AML-193 (cell line): ENCODE results near the gene ZSCAN1.

Source experiments
- DNase-seq, 2 experiments: peaks; one replicate each; lab custom pipeline; 2025; lab: John Stamatoyannopoulos, UW

Gene ZSCAN1

GRCh38 chr19:58040751-58041525, 7.1 kb downstream of the ZSCAN1 start:
- DNase-seq: no peak

- no peak for DNase-seq
These were observed 8.9 kb downstream of the ZSCAN1 start for GRCh38 chr19:58042495-58043340.

- DNase-seq: no peak
These were observed 10.6 kb downstream of the ZSCAN1 start for GRCh38 chr19:58044391-58044790.

GRCh38 chr19:58044886-58045285, 11.1 kb downstream of the ZSCAN1 start:
- no peak for DNase-seq

- DNase-seq: no peak
These were observed 11.7 kb downstream of the ZSCAN1 start for GRCh38 chr19:58045411-58046050.

GRCh38 chr19:58046856-58047255, 13.0 kb downstream of the ZSCAN1 start:
- DNase-seq: no peak

- no peak for DNase-seq
These were observed 13.8 kb downstream of the ZSCAN1 start for GRCh38 chr19:58047672-58048071.

- no peak for DNase-seq
These were observed 18.4 kb downstream of the ZSCAN1 start for GRCh38 chr19:58052256-58052655.

GRCh38 chr19:58053480-58054156, 19.8 kb downstream of the ZSCAN1 start:
- no peak for DNase-seq

GRCh38 chr19:58054901-58055874, 21.4 kb downstream of the ZSCAN1 start:
- no peak for DNase-seq

- no peak for DNase-seq
These were observed 22.4 kb downstream of the ZSCAN1 start for GRCh38 chr19:58056261-58056660.

GRCh38 chr19:58056861-58057260, 23.0 kb downstream of the ZSCAN1 start:
- no peak for DNase-seq

- no peak for DNase-seq
These were observed 24.6 kb downstream of the ZSCAN1 start for GRCh38 chr19:58058467-58058866.

GRCh38 chr19:58059003-58059670, 25.3 kb downstream of the ZSCAN1 start, which contains the start of gene ZNF135:
ZNF135 (plus strand) TSS chr19:58059282; CDS start chr19:58060003, 721 bp downstream.
- no peak for DNase-seq

GRCh38 chr19:58059671-58060078, 25.9 kb downstream of the ZSCAN1 start:
- DNase-seq: no peak

GRCh38 chr19:58060231-58060630, 26.4 kb downstream of the ZSCAN1 start:
- no peak for DNase-seq

- no peak for DNase-seq
These were observed 29.9 kb downstream of the ZSCAN1 start for GRCh38 chr19:58063712-58064111.

- DNase-seq: no peak
These were observed 33.6 kb downstream of the ZSCAN1 start for GRCh38 chr19:58067240-58067912.

- DNase-seq: no peak
These were observed 46.0 kb downstream of the ZSCAN1 start for GRCh38 chr19:58079792-58080191.

- no peak for DNase-seq
These were observed 49.2 kb downstream of the ZSCAN1 start for GRCh38 chr19:58083021-58083420.
